CD14-positive monocyte (primary cell): Measurements from ENCODE around the gene CDC6. TPM values are rescaled to one million over a fixed set of nuclear protein-coding genes. Genes with fewer than 3 reads are reported as not detected.
A peak's percentile ranks its signal among the peaks of the same experiment; 100 is the strongest.

Experiments used
- DNase-seq, 3 donors: peaks; one replicate each; pipeline ENCODE4 v3.0.0-alpha.2; 2011 to 2022
- H2AFZ ChIP-seq: 2 replicates; pipeline ENCODE4 v1.6.0; 2012; ENCODE audit warnings: mild to moderate bottlenecking, low read depth, low read length, inconsistent platforms; ENCODE audit not compliant: insufficient read depth, poor library complexity, severe bottlenecking
- H3K27ac ChIP-seq, 2 donors: 1 replicate in 1 of 2; 2 replicates in 1 of 2; pipeline ENCODE4 v1.5.1; 2012 to 2013; ENCODE audit warnings: low read length in 2 of 2, control low read depth in 1 of 2, inconsistent platforms in 1 of 2, low read depth in 1 of 2, mild to moderate bottlenecking in 1 of 2
- H3K27me3 ChIP-seq, 2 donors: one replicate each; pipeline versions ENCODE4 v1.6.0 to v1.6.1; 2011 to 2013; ENCODE audit warnings: low read length in 2 of 2; ENCODE audit not compliant: control insufficient read depth in 2 of 2, insufficient read depth in 2 of 2
- H3K36me3 ChIP-seq, 2 donors: replicated peaks in 1 of 2; 1 replicate in 1 of 2; 2 replicates in 1 of 2; pipeline versions ENCODE4 v1.5.1 to v1.6.1; 2012 to 2013; ENCODE audit warnings: low read length in 2 of 2, control low read depth in 1 of 2, inconsistent platforms in 1 of 2, mild to moderate bottlenecking in 1 of 2; ENCODE audit not compliant: insufficient read depth in 2 of 2, control insufficient read depth in 1 of 2
- H3K4me1 ChIP-seq, 2 donors: 1 replicate in 1 of 2; 2 replicates in 1 of 2; pipeline versions ENCODE4 v1.5.1 to v1.6.1; 2012 to 2013; ENCODE audit warnings: low read length in 2 of 2, control low read depth in 1 of 2, inconsistent platforms in 1 of 2, mild to moderate bottlenecking in 1 of 2, moderate library complexity in 1 of 2; ENCODE audit not compliant: insufficient read depth in 2 of 2, control insufficient read depth in 1 of 2
- H3K4me2 ChIP-seq: replicated peaks from 2 replicates; pipeline ENCODE3; 2012; ENCODE audit warnings: low read length, moderate library complexity, mild to moderate bottlenecking; ENCODE audit not compliant: poor library complexity, severe bottlenecking; ENCODE audit errors: extremely low read depth
- H3K4me3 ChIP-seq, 3 experiments: fragments of 200-600 bp in 1 of 3; sonication (generic) in 1 of 3; replicated peaks in 1 of 3; 1 replicate in 2 of 3; 2 replicates in 1 of 3; pipeline ENCODE4 v1.5.1; 2011 to 2013; ENCODE audit warnings: low read length in 3 of 3, mild to moderate bottlenecking in 3 of 3, control low read depth in 2 of 3, low read depth in 2 of 3, inconsistent platforms in 1 of 3, moderate library complexity in 1 of 3
- H3K79me2 ChIP-seq: 2 replicates; pipeline ENCODE4 v1.6.0; 2012; ENCODE audit warnings: mild to moderate bottlenecking, control low read depth, inconsistent platforms, low read length, moderate library complexity; ENCODE audit not compliant: insufficient read depth
- H3K9ac ChIP-seq: 2 replicates; pipeline ENCODE4 v1.6.0; 2017; ENCODE audit warnings: low read length, mild to moderate bottlenecking; ENCODE audit not compliant: insufficient read depth, poor library complexity, severe bottlenecking
- H3K9me3 ChIP-seq, 2 donors: replicated peaks in 1 of 2; 1 replicate in 1 of 2; 2 replicates in 1 of 2; pipeline versions ENCODE4 v1.5.1 to v1.6.1; 2012 to 2013; ENCODE audit warnings: low read length in 2 of 2, control low read depth in 1 of 2; ENCODE audit not compliant: control insufficient read depth in 1 of 2, insufficient read depth in 1 of 2
- H4K20me1 ChIP-seq: 2 replicates; pipeline ENCODE4 v1.6.0; 2012; ENCODE audit warnings: mild to moderate bottlenecking, low read length, control low read depth, moderate library complexity; ENCODE audit not compliant: insufficient read depth
- H3K27ac Mint-ChIP-seq, 7 donors: one replicate each; pipeline ENCODE4 v1.8.0; 2020; ENCODE audit warnings: mild to moderate bottlenecking in 7 of 7, mixed read lengths in 7 of 7, moderate library complexity in 6 of 7, inconsistent platforms in 2 of 7
- H3K27me3 Mint-ChIP-seq, 3 donors: one replicate each; pipeline ENCODE4 v1.8.0; 2021 to 2022; ENCODE audit warnings: low read depth in 3 of 3, mild to moderate bottlenecking in 3 of 3, mixed read lengths in 3 of 3, moderate library complexity in 3 of 3, inconsistent platforms in 1 of 3
- H3K36me3 Mint-ChIP-seq, 2 donors: one replicate each; pipeline ENCODE4 v1.8.0; 2020; ENCODE audit warnings: mixed read lengths in 2 of 2, inconsistent platforms in 1 of 2, mild to moderate bottlenecking in 1 of 2
- H3K4me1 Mint-ChIP-seq: one replicate; pipeline ENCODE4 v1.8.0; 2020; ENCODE audit warnings: mild to moderate bottlenecking, mixed read lengths
- H3K4me3 Mint-ChIP-seq, 2 donors: one replicate each; pipeline ENCODE4 v1.8.0; 2020; ENCODE audit warnings: mild to moderate bottlenecking in 2 of 2, mixed read lengths in 2 of 2, moderate library complexity in 1 of 2
- H3K9me3 Mint-ChIP-seq, 7 donors: one replicate each; pipeline ENCODE4 v1.8.0; 2020 to 2022; ENCODE audit warnings: mixed read lengths in 7 of 7, mild to moderate bottlenecking in 6 of 7, moderate library complexity in 6 of 7, inconsistent platforms in 2 of 7
- WGBS: methylation state at CpG from one replicate; pipeline ENCODE4 v1.1.5; 2013; ENCODE audit warnings: missing lambda C conversion rate; ENCODE audit not compliant: insufficient coverage; 5-methylcytosine and 5-hydroxymethylcytosine counted together
- intact Hi-C, 2 donors: fragments of 100-400 bp; cut with micrococcal nuclease; formaldehyde crosslinking; loops; one replicate each; pipeline versions ENCODE4 v1.15.0 to v1.15.1; 2023
- polyA plus RNA-seq, 3 donors: library from polyadenylated mRNA; depleted of rRNA in 1 of 3; unstranded in 2 of 3; stranded (reverse) in 1 of 3; fragments of 300-500 nt in 2 of 3; fragments of >200 nt in 1 of 3; fragmentation: Illumina TruSeq in 2 of 3; gene quantifications; 1 replicate in 2 of 3; 2 replicates in 1 of 3; pipeline ENCODE4 v1.2.3, GENCODE V29; 2012 to 2021
- TF ChIP-seq, protein P1 (sequence below): fragments of 200-600 bp; IDR thresholded peaks from one replicate; pipeline ENCODE4 v1.8.0; 2022; ENCODE audit warnings: antibody characterized with exemption, mild to moderate bottlenecking

CDC6 gene
- polyA plus RNA-seq, 3 donors, result 0.11 to 0.21 TPM; not detected in 1

DNA sequence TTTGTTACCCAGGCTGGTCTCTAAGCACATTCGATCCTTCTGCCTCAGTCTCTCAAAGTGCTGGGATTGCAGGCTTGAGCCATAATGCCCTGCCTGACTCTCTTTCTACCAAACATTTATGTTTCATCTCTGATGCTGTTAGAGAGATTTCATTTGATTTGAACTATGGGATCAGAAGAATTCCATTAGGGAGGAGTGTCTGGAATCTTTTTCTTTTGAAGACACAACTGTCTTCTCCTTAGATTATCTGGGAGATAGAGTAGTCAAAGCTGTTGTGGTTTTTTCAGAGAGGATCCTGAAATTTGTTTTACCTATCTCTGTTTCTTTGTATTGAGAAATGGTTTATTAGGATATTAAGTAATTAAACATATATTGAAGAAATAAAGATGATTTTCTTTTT lies 39.2 kb upstream of the CDC6 start:
- Histone ChIP-seq H3K4me2 (no peak overlapping the region), H3K36me3 (peaks cover 0 to 24% of the 10 kb centered on the region in 2 donors), H4K20me1 (peaks cover 94% of the 10 kb centered on the region), H3K4me3 (no peak overlapping the region), H2AFZ (no peak overlapping the region), H3K27ac (peak overlapping the region in 1 of 2 donors; percentile 27), H3K9me3 (no peaks in the 10 kb centered on the region), H3K27me3 (no peaks in the 10 kb centered on the region), H3K4me1 (peaks cover 5 to 11% of the 10 kb centered on the region in 2 donors), H3K79me2 (peaks cover 94% of the 10 kb centered on the region), H3K9ac (no peak overlapping the region)
- no peaks in the 10 kb centered on the region for H3K27me3 Mint-ChIP-seq
- no peak overlapping the region for H3K4me3 Mint-ChIP-seq
- peak overlapping the region in 1 of 7 donors; percentile 12 for H3K27ac Mint-ChIP-seq
- no peak for DNase-seq
- peaks cover 8 to 27% of the 10 kb centered on the region in 2 donors for H3K36me3 Mint-ChIP-seq
- H3K4me1 Mint-ChIP-seq, result peaks cover 18% of the 10 kb centered on the region
- TF ChIP-seq, protein P1, sequence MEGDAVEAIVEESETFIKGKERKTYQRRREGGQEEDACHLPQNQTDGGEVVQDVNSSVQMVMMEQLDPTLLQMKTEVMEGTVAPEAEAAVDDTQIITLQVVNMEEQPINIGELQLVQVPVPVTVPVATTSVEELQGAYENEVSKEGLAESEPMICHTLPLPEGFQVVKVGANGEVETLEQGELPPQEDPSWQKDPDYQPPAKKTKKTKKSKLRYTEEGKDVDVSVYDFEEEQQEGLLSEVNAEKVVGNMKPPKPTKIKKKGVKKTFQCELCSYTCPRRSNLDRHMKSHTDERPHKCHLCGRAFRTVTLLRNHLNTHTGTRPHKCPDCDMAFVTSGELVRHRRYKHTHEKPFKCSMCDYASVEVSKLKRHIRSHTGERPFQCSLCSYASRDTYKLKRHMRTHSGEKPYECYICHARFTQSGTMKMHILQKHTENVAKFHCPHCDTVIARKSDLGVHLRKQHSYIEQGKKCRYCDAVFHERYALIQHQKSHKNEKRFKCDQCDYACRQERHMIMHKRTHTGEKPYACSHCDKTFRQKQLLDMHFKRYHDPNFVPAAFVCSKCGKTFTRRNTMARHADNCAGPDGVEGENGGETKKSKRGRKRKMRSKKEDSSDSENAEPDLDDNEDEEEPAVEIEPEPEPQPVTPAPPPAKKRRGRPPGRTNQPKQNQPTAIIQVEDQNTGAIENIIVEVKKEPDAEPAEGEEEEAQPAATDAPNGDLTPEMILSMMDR, result no peak
- intact Hi-C loops, result no loop called here
- WGBS, result no CpG with 5 or more reads among the region's 1 CpG
- H3K9me3 Mint-ChIP-seq, result no peaks in the 10 kb centered on the region

DNA sequence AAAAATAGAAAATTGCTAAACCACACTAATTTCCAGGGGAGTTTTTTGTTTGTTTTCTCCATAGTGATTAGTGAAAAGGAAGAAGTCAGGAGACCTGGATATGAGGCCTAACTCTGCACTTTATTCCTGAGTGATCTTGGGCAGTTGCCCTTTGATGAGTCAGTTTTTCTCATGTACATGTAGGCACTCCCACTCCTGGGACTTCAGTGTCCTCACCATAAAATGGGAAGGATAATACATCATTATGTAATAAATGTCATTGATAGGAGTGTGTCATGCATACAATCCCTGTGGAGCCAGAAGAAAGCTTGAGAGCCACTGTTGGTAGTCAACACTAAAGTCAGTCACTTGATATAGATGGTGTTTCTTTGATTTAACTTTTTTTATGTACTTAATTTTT lies 36.1 kb upstream of the CDC6 start:
- Mint-ChIP-seq H3K27ac (no peak overlapping the region), H3K4me1 (peaks cover 18% of the 10 kb centered on the region), H3K27me3 (no peaks in the 10 kb centered on the region), H3K4me3 (no peak overlapping the region), H3K9me3 (no peaks in the 10 kb centered on the region), H3K36me3 (peaks cover 4 to 18% of the 10 kb centered on the region in 2 donors)
- intact Hi-C loops, result no loop called here
- Histone ChIP-seq H3K27ac (peak overlapping the region in 1 of 2 donors; percentile 2), H3K27me3 (no peaks in the 10 kb centered on the region), H3K4me3 (no peak overlapping the region), H2AFZ (no peak overlapping the region), H3K79me2 (peaks cover 82% of the 10 kb centered on the region), H3K4me2 (no peak overlapping the region), H3K9ac (no peak overlapping the region), H3K36me3 (peaks cover 6 to 17% of the 10 kb centered on the region in 2 donors), H3K9me3 (no peaks in the 10 kb centered on the region), H3K4me1 (peaks cover 5 to 11% of the 10 kb centered on the region in 2 donors), H4K20me1 (peaks cover 95% of the 10 kb centered on the region)
- peak in 1 of 3 donors; percentile 11 for DNase-seq
- TF ChIP-seq, protein P1, result no peak
